GM12865 (cell line): ENCODE measurements around the gene KRTAP10-10.

Experiments used
- DNase-seq: peaks from one replicate; pipeline ENCODE4 v3.0.0; 2010; ENCODE audit warnings: low read depth
- H3K4me3 ChIP-seq: 2 replicates; pipeline ENCODE4 v1.5.1; 2011; ENCODE audit warnings: mild to moderate bottlenecking, low read depth, low read length, control low read depth
- TF ChIP-seq, protein P1 (sequence below): IDR thresholded peaks from 2 replicates; pipeline ENCODE4 v1.5.1; 2011; ENCODE audit warnings: low read length, control low read depth, low read depth, inconsistent platforms; ENCODE audit not compliant: insufficient read depth; ENCODE audit errors: missing control alignments

Gene KRTAP10-10

GRCh38 chr21:44611551-44611950 is 25.6 kb upstream of the KRTAP10-10 start:
- DNase-seq, result no peak
- no peak overlapping the region for H3K4me3 ChIP-seq
- TF ChIP-seq, protein P1, sequence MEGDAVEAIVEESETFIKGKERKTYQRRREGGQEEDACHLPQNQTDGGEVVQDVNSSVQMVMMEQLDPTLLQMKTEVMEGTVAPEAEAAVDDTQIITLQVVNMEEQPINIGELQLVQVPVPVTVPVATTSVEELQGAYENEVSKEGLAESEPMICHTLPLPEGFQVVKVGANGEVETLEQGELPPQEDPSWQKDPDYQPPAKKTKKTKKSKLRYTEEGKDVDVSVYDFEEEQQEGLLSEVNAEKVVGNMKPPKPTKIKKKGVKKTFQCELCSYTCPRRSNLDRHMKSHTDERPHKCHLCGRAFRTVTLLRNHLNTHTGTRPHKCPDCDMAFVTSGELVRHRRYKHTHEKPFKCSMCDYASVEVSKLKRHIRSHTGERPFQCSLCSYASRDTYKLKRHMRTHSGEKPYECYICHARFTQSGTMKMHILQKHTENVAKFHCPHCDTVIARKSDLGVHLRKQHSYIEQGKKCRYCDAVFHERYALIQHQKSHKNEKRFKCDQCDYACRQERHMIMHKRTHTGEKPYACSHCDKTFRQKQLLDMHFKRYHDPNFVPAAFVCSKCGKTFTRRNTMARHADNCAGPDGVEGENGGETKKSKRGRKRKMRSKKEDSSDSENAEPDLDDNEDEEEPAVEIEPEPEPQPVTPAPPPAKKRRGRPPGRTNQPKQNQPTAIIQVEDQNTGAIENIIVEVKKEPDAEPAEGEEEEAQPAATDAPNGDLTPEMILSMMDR, result no peak

GRCh38 chr21:44612029-44612486 is 25.1 kb upstream of the KRTAP10-10 start, which contains the start of gene KRTAP10-8:
Gene KRTAP10-8 (plus strand): TSS chr21:44612079. CDS start chr21:44612101, 22 bp downstream.
- TF ChIP-seq, protein P1, result no peak
- DNase-seq, result no peak

GRCh38 chr21:44612669-44613229 is 24.4 kb upstream of the KRTAP10-10 start:
- TF ChIP-seq, protein P1, result no peak
- no peak overlapping the region for H3K4me3 ChIP-seq
- no peak for DNase-seq

More at GRCh38 chr21:44612029-44612486, 25.1 kb upstream of the KRTAP10-10 start, which contains the start of gene KRTAP10-8:
- no peak within 1 kb of the TSS for H3K4me3 ChIP-seq

- no peak for DNase-seq
- H3K4me3 ChIP-seq, result no peak overlapping the region
- TF ChIP-seq, protein P1, result no peak
These were observed 23.6 kb upstream of the KRTAP10-10 start for GRCh38 chr21:44613386-44614155.

- TF ChIP-seq, protein P1, result no peak
- H3K4me3 ChIP-seq, result no peak overlapping the region
- DNase-seq, result no peak
These were observed 23.0 kb upstream of the KRTAP10-10 start for GRCh38 chr21:44614161-44614631.

GRCh38 chr21:44614961-44615391 is 22.2 kb upstream of the KRTAP10-10 start:
- DNase-seq, result no peak
- no peak overlapping the region for H3K4me3 ChIP-seq
- TF ChIP-seq, protein P1, result no peak
